H1 (cell line): ENCODE data around the gene FGF11. TPM values are rescaled to one million over a fixed set of nuclear protein-coding genes. Genes with fewer than 3 reads are reported as not detected.

Source experiments
- CTCF ChIA-PET: fragments of 300-600 bp; sonication (Branson Sonifier 250); formaldehyde crosslinking; loops from one replicate; lab custom pipeline; 2021; ENCODE audit not compliant: partially characterized antibody; lab: Charles Lee
- POLR2A ChIA-PET: fragments of 300-600 bp; sonication (Branson Sonifier 250); formaldehyde crosslinking; loops from one replicate; lab custom pipeline; 2021; ENCODE audit warnings: inconsistent platforms; ENCODE audit not compliant: partially characterized antibody; lab: Charles Lee
- DNase-seq, 2 experiments: peaks; one replicate each; pipeline versions ENCODE4 v3.0.0 to v3.0.0-alpha.2; 2010 to 2022; ENCODE audit warnings: low spot score in 2 of 2, low read depth in 1 of 2, mixed read lengths in 1 of 2
- FAIRE-seq: peaks from 2 replicates; lab custom pipeline; 2011; peaks lifted over from hg19 to GRCh38; lab: Jason Lieb, UNC
- H2AFZ ChIP-seq: 2 replicates; pipeline ENCODE4 v1.8.1; 2012; ENCODE audit warnings: low read length, inconsistent platforms
- H2AK5ac ChIP-seq: 2 replicates; pipeline ENCODE4 v1.6.1; 2013; ENCODE audit warnings: low read depth, low read length
- H2BK120ac ChIP-seq: replicated peaks from 2 replicates; pipeline ENCODE3; 2013; ENCODE audit warnings: low read depth, low read length, inconsistent platforms
- H2BK12ac ChIP-seq: 2 replicates; pipeline ENCODE4 v1.6.1; 2013; ENCODE audit warnings: low read depth, low read length
- H2BK15ac ChIP-seq: 2 replicates; pipeline ENCODE4 v1.6.1; 2013; ENCODE audit warnings: low read length
- H2BK20ac ChIP-seq: 2 replicates; pipeline ENCODE4 v1.6.1; 2013; ENCODE audit warnings: low read length
- H2BK5ac ChIP-seq: 2 replicates; pipeline ENCODE4 v1.6.1; 2013; ENCODE audit warnings: low read depth, low read length
- H3K14ac ChIP-seq: 2 replicates; pipeline ENCODE4 v1.6.1; 2013; ENCODE audit warnings: inconsistent platforms; ENCODE audit not compliant: insufficient read length
- H3K18ac ChIP-seq: 2 replicates; pipeline ENCODE4 v1.6.1; 2013; ENCODE audit warnings: low read length; ENCODE audit errors: extremely low read depth
- H3K23ac ChIP-seq: 2 replicates; pipeline ENCODE4 v1.6.1; 2013; ENCODE audit warnings: inconsistent platforms; ENCODE audit not compliant: insufficient read length
- H3K23me2 ChIP-seq: 2 replicates; pipeline ENCODE4 v1.6.1; 2013; ENCODE audit warnings: low read depth, low read length
- H3K27ac ChIP-seq: 2 replicates; pipeline ENCODE4 v1.6.1; 2011; ENCODE audit warnings: low read depth, low read length, inconsistent platforms
- H3K27me3 ChIP-seq, 4 experiments: replicated peaks in 1 of 4; 1 replicate in 1 of 4; 2 replicates in 3 of 4; pipeline versions ENCODE4 v1.6.1 to v1.8.1; 2011 to 2013; ENCODE audit warnings: low read length in 3 of 4, mild to moderate bottlenecking in 3 of 4, inconsistent platforms in 2 of 4, mixed read lengths in 2 of 4, moderate library complexity in 1 of 4; ENCODE audit not compliant: control insufficient read depth in 3 of 4, insufficient read depth in 3 of 4; ENCODE audit errors: extremely low read depth in 1 of 4
- H3K36me3 ChIP-seq, 4 experiments: 2 replicates each; pipeline versions ENCODE4 v1.6.1 to v1.8.1; 2011 to 2013; ENCODE audit warnings: mild to moderate bottlenecking in 4 of 4, low read length in 3 of 4, moderate library complexity in 2 of 4, control low read depth in 1 of 4, inconsistent platforms in 1 of 4; ENCODE audit not compliant: insufficient read depth in 4 of 4, control insufficient read depth in 2 of 4
- H3K4ac ChIP-seq: replicated peaks from 2 replicates; pipeline ENCODE3; 2013; ENCODE audit warnings: low read length, low read depth, mixed read lengths, inconsistent platforms; ENCODE audit not compliant: insufficient read length
- H3K4me1 ChIP-seq, 4 experiments: replicated peaks in 1 of 4; 1 replicate in 1 of 4; 2 replicates in 3 of 4; pipeline versions ENCODE4 v1.6.1 to v1.8.1; 2011 to 2013; ENCODE audit warnings: low read length in 3 of 4, inconsistent platforms in 2 of 4, mixed read lengths in 1 of 4; ENCODE audit not compliant: insufficient read depth in 4 of 4, control insufficient read depth in 3 of 4
- H3K4me2 ChIP-seq, 2 experiments: 2 replicates each; pipeline versions ENCODE4 v1.6.1 to v1.8.1; 2011 to 2013; ENCODE audit warnings: low read depth in 2 of 2, low read length in 2 of 2, control low read depth in 1 of 2, inconsistent platforms in 1 of 2, mild to moderate bottlenecking in 1 of 2; ENCODE audit not compliant: insufficient read depth in 1 of 2
- H3K4me3 ChIP-seq, 4 experiments: fragments of 200-600, 300-600 bp in 1 of 4; sonication (generic), shearing (Covaris generic), sonication (Bioruptor Twin) in 1 of 4; 2 replicates each; pipeline versions ENCODE4 v1.5.1 to v1.8.1; 2011 to 2016; ENCODE audit warnings: low read length in 4 of 4, low read depth in 3 of 4, control low read depth in 2 of 4, inconsistent platforms in 2 of 4, mild to moderate bottlenecking in 2 of 4, mixed read lengths in 1 of 4, moderate library complexity in 1 of 4; ENCODE audit not compliant: insufficient read depth in 2 of 4; ENCODE audit errors: extremely low read depth in 1 of 4
- H3K56ac ChIP-seq: replicated peaks from 2 replicates; pipeline ENCODE3; 2013; ENCODE audit warnings: low read depth, mild to moderate bottlenecking, mixed read lengths, low read length, inconsistent platforms; ENCODE audit not compliant: insufficient read length
- H3K79me1 ChIP-seq: 2 replicates; pipeline ENCODE4 v1.6.1; 2013; ENCODE audit warnings: low read depth, low read length, control low read depth
- H3K79me2 ChIP-seq, 2 experiments: 2 replicates each; pipeline versions ENCODE4 v1.6.1 to v1.8.1; 2012 to 2013; ENCODE audit warnings: low read length in 2 of 2, mild to moderate bottlenecking in 2 of 2, inconsistent platforms in 1 of 2; ENCODE audit not compliant: insufficient read depth in 2 of 2, control insufficient read depth in 1 of 2
- H3K9ac ChIP-seq, 4 experiments: replicated peaks in 1 of 4; 1 replicate in 1 of 4; 2 replicates in 3 of 4; pipeline versions ENCODE4 v1.6.1 to v1.8.1; 2011 to 2013; ENCODE audit warnings: low read depth in 3 of 4, low read length in 3 of 4, control low read depth in 2 of 4, mild to moderate bottlenecking in 2 of 4, moderate library complexity in 2 of 4, inconsistent platforms in 1 of 4; ENCODE audit errors: extremely low read depth in 1 of 4
- H3K9me3 ChIP-seq, 2 experiments: 2 replicates each; pipeline versions ENCODE4 v1.6.1 to v1.8.1; 2012 to 2013; ENCODE audit warnings: mild to moderate bottlenecking in 2 of 2, moderate library complexity in 2 of 2, control low read depth in 1 of 2, inconsistent platforms in 1 of 2, low read depth in 1 of 2, low read length in 1 of 2, mixed read lengths in 1 of 2; ENCODE audit not compliant: insufficient read depth in 2 of 2
- H4K20me1 ChIP-seq, 2 experiments: replicated peaks in 1 of 2; 2 replicates each; pipeline versions ENCODE3 to v1.8.1; 2011 to 2013; ENCODE audit warnings: inconsistent platforms in 2 of 2, low read length in 2 of 2, mild to moderate bottlenecking in 1 of 2; ENCODE audit not compliant: insufficient read depth in 2 of 2, control insufficient read depth in 1 of 2
- H4K5ac ChIP-seq: 2 replicates; pipeline ENCODE4 v1.6.1; 2013; ENCODE audit warnings: low read length, low read depth, mixed read lengths, inconsistent platforms; ENCODE audit not compliant: insufficient read length
- H4K8ac ChIP-seq: 2 replicates; pipeline ENCODE4 v1.8.0; 2013; ENCODE audit warnings: mild to moderate bottlenecking, moderate library complexity, low read length, inconsistent platforms; ENCODE audit not compliant: insufficient read depth; ENCODE audit errors: extremely low read depth
- H4K91ac ChIP-seq: replicated peaks from 2 replicates; pipeline ENCODE3; 2013; ENCODE audit warnings: low read length, mixed read lengths, inconsistent platforms; ENCODE audit not compliant: insufficient read length
- EGR1 ChIP-seq: IDR thresholded peaks from 2 replicates; pipeline ENCODE4 v1.6.1; 2011; ENCODE audit warnings: low read depth, low read length, borderline replicate concordance
- MAFK ChIP-seq: IDR thresholded peaks from 2 replicates; pipeline ENCODE4 v1.6.1; 2012; ENCODE audit warnings: low read depth, mild to moderate bottlenecking, improper control_type of control experiment, low read length
- POLR2AphosphoS5 ChIP-seq: IDR thresholded peaks from 2 replicates; pipeline ENCODE4 v1.6.1; 2011; ENCODE audit warnings: low read depth, low read length
- RNF2 ChIP-seq: fragments of 200-900, 300-1000 bp; sonication (generic); IDR thresholded peaks from 2 replicates; pipeline ENCODE4 v1.7.1; 2016; ENCODE audit warnings: borderline replicate concordance, low read depth, mild to moderate bottlenecking, antibody characterized with exemption, low read length; ENCODE audit not compliant: poor library complexity, severe bottlenecking; ENCODE audit errors: missing control alignments
- TEAD4 ChIP-seq: IDR thresholded peaks from 2 replicates; pipeline ENCODE4 v1.6.1; 2012; ENCODE audit warnings: low read depth, low read length, inconsistent platforms, mixed read lengths
- WGBS, 2 experiments: shearing (Covaris generic) in 1 of 2; methylation state at CpG; one replicate each; pipeline versions ENCODE4 v1.1.6 to v1.1.7; 2013 to 2015; ENCODE audit warnings: low lambda C conversion rate in 2 of 2, mixed read lengths in 2 of 2, inconsistent platforms in 1 of 2, low coverage in 1 of 2, missing lambda C conversion rate in 1 of 2; ENCODE audit not compliant: insufficient replicate concordance in 2 of 2, insufficient coverage in 1 of 2, insufficient read length in 1 of 2; ENCODE audit errors: extremely low coverage in 1 of 2, missing lambda C conversion rate in 1 of 2; 5-methylcytosine and 5-hydroxymethylcytosine counted together
- polyA plus RNA-seq, 7 experiments: library from polyadenylated mRNA; depleted of rRNA in 3 of 7; stranded (reverse) in 5 of 7; unstranded in 2 of 7; fragments of >200 nt in 5 of 7; fragments of 200-250 nt in 2 of 7; gene quantifications; 1 replicate in 5 of 7; 2 replicates in 1 of 7; 4 replicates in 1 of 7; pipeline versions ENCODE4 v1.2.1 to v1.2.3, GENCODE V29; 2011 to 2013; ENCODE audit warnings: missing spikeins in 2 of 7, mixed read lengths in 2 of 7
- total RNA-seq: library from RNA; stranded (reverse); fragmentation: NEBNext Ultra II Directional; extraction: Animal tissue kit (Norgen Biotek cat#: 25700); gene quantifications from 2 replicates; pipeline ENCODE4 v1.2.1, GENCODE V29; 2021

Gene FGF11
- total and polyA plus RNA-seq, 2 of the 8 experiments (the other 6 are each of a cell fraction or from before 2014, with no cell fraction given), result 11.8 to 26.1 TPM

DNA sequence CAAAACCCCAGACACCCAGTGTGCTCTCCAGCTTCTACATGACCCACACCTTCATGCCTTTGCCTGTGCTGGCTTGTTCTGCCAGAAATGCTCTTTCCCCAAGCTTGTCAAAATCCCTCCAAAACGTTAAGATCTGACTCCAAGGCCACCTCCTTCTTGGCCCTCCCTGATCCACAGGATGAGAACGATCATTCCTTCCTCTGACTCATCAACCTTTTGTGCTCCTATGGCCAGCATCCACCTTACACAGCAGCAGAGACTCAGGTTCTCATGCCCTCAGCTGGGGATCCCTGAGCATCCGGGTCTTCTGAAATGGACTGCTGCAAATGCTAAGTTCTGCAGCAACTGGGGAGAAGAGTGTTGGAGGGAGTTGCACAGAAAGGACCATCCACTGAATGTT lies 37.2 kb downstream of the FGF11 start:
- Histone ChIP-seq H2BK120ac (no peak overlapping the region), H3K4ac (no peak overlapping the region), H3K23me2 (peaks cover 11% of the 10 kb centered on the region), H2AFZ (no peak overlapping the region), H2BK12ac (no peak overlapping the region), H3K14ac (no peak overlapping the region), H4K5ac (no peak overlapping the region), H2BK20ac (no peak overlapping the region), H3K56ac (no peak overlapping the region), H4K20me1 (peaks cover 0 to 5% of the 10 kb centered on the region in 2 experiments), H4K8ac (no peak overlapping the region), H3K79me1 (peaks cover 12% of the 10 kb centered on the region), H3K36me3 (no peaks in the 10 kb centered on the region), H3K4me1 (peaks cover 2 to 18% (median 16%) of the 10 kb centered on the region in 4 experiments), H3K4me2 (no peak overlapping the region; a peak in 1 of 4 replicates), H3K9me3 (no peaks in the 10 kb centered on the region), H3K79me2 (peaks cover 0 to 31% of the 10 kb centered on the region in 2 experiments; a peak in 2 of 4 replicates), H3K27me3 (no peaks in the 10 kb centered on the region; a peak in 1 of 7 replicates), H2BK15ac (0 out of 2 replicates have a peak overlapping the region, but pooled peaks have one; percentile 33), H3K27ac (no peak overlapping the region), H2BK5ac (no peak overlapping the region), H3K9ac (peak overlapping the region in 1 of 4 experiments; percentile 21; a peak in 1 of 7 replicates), H3K18ac (no peak overlapping the region), H3K4me3 (no peak overlapping the region), H4K91ac (no peak overlapping the region), H2AK5ac (0 out of 2 replicates have a peak overlapping the region, but pooled peaks have one; percentile 1), H3K23ac (no peak overlapping the region)
- DNase-seq (no peak), FAIRE-seq (no peak)
- TF ChIP-seq MAFK (no peak), EGR1 (no peak), TEAD4 (no peak), POLR2AphosphoS5 (no peak), RNF2 (no peak)
- ChIA-PET CTCF (interaction anchor here (0.8 to 3.3 kb wide), 11 partner anchors 8 to 125 kb away, joined by 3 to 17 read pairs (median 4); partner anchors contain the start of gene TMEM102), POLR2A (interaction anchor here (0.9 to 14.3 kb wide), 10 partner anchors 10 to 117 kb away, joined by 3 to 339 read pairs (median 4); partner anchors contain the start of genes CHRNB1, FGF11, NLGN2 and PLSCR3)
- WGBS, 2 experiments, result 75% methylated on average over 3 of the region's 3 CpGs; no CpG with 5 or more reads in 1 of the 2 experiments
